Breast epithelium (tissue), 4 donors: ENCODE measurements around the gene SNAP47. TPM values are rescaled to one million over a fixed set of nuclear protein-coding genes. Genes with fewer than 3 reads are reported as not detected.
A peak's percentile ranks its signal among the peaks of the same experiment; 100 is the strongest.

Source experiments
- DNase-seq, 2 donors: peaks; one replicate each; pipeline ENCODE4 v3.0.0-alpha.2; 2019; ENCODE audit warnings: low spot score in 2 of 2
- H3K27ac ChIP-seq, 2 donors: fragments of 200-600 bp; sonication (generic) in 1 of 2; one replicate each; pipeline ENCODE4 v1.5.1; 2016 to 2019; ENCODE audit warnings: mild to moderate bottlenecking in 1 of 2
- H3K27me3 ChIP-seq, 2 donors: fragments of 200-600 bp; sonication (generic) in 1 of 2; one replicate each; pipeline versions ENCODE4 v1.5.1 to v1.6.0; 2017 to 2019; ENCODE audit warnings: control low read depth in 1 of 2, mild to moderate bottlenecking in 1 of 2
- H3K36me3 ChIP-seq: fragments of 200-600 bp; one replicate; pipeline ENCODE4 v1.5.1; 2019
- H3K4me1 ChIP-seq, 2 donors: fragments of 200-600 bp; sonication (generic); one replicate each; pipeline ENCODE4 v1.5.1; 2016 to 2019; ENCODE audit warnings: control low read depth in 1 of 2
- H3K4me3 ChIP-seq, 3 donors: fragments of 200-600 bp; sonication (generic); 1 replicate in 2 of 3; 2 replicates in 1 of 3; pipeline ENCODE4 v1.5.1; 2016 to 2019; ENCODE audit warnings: mild to moderate bottlenecking in 3 of 3, moderate library complexity in 2 of 3
- H3K9me3 ChIP-seq, 2 donors: fragments of 200-600 bp; sonication (generic) in 1 of 2; one replicate each; pipeline ENCODE4 v1.5.1; 2016 to 2019; ENCODE audit warnings: control low read depth in 1 of 2
- POLR2A ChIP-seq: fragments of 450-650 bp; IDR thresholded peaks from one replicate; pipeline ENCODE4 v1.6.1; 2016; ENCODE audit warnings: antibody characterized with exemption, mild to moderate bottlenecking, moderate library complexity
- POLR2AphosphoS5 ChIP-seq, 3 donors: sonication (generic); formaldehyde crosslinking; IDR thresholded peaks; one replicate each; pipeline ENCODE4 v1.6.1; 2017; ENCODE audit warnings: antibody characterized with exemption in 3 of 3
- intact Hi-C: fragments of 100-400 bp; cut with DNase I; formaldehyde crosslinking; loops from one replicate; pipeline ENCODE4 v1.15.1; 2023; ENCODE audit warnings: low total_unique reads
- total RNA-seq, 3 donors: library from RNA; depleted of rRNA; stranded (reverse); fragments of >200 nt; gene quantifications; one replicate each; pipeline ENCODE4 v1.1.0, GENCODE V29; 2016
- TF ChIP-seq, protein P1 (sequence below), 3 donors: fragments of 450-650 bp; IDR thresholded peaks; one replicate each; pipeline ENCODE4 v1.5.1; 2016 to 2017; ENCODE audit warnings: antibody characterized with exemption in 3 of 3, mild to moderate bottlenecking in 3 of 3, moderate library complexity in 3 of 3

Gene SNAP47
- total RNA-seq, 3 donors from 2014 or later, result 28.3 to 60.3 (median 52.1) TPM

- Histone ChIP-seq H3K9me3 (no peaks in the 10 kb centered on the region), H3K27ac (peak overlapping the region; percentile 48 to 59), H3K36me3 (peaks cover 3% of the 10 kb centered on the region), H3K4me3 (no peak overlapping the region), H3K27me3 (no peaks in the 10 kb centered on the region), H3K4me1 (no peaks in the 10 kb centered on the region)
- intact Hi-C loops, result no loop called here
- DNase-seq, result no peak
- TF ChIP-seq, protein P1, sequence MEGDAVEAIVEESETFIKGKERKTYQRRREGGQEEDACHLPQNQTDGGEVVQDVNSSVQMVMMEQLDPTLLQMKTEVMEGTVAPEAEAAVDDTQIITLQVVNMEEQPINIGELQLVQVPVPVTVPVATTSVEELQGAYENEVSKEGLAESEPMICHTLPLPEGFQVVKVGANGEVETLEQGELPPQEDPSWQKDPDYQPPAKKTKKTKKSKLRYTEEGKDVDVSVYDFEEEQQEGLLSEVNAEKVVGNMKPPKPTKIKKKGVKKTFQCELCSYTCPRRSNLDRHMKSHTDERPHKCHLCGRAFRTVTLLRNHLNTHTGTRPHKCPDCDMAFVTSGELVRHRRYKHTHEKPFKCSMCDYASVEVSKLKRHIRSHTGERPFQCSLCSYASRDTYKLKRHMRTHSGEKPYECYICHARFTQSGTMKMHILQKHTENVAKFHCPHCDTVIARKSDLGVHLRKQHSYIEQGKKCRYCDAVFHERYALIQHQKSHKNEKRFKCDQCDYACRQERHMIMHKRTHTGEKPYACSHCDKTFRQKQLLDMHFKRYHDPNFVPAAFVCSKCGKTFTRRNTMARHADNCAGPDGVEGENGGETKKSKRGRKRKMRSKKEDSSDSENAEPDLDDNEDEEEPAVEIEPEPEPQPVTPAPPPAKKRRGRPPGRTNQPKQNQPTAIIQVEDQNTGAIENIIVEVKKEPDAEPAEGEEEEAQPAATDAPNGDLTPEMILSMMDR (IDR thresholded peaks at IDR 0.05), result no peak
- TF ChIP-seq POLR2AphosphoS5 (IDR thresholded peaks at IDR 0.05), result no peak
- TF ChIP-seq POLR2A, result no peak
These were observed 21.1 kb downstream of the SNAP47 start for GRCh38 chr1:227756172-227756959.

DNA sequence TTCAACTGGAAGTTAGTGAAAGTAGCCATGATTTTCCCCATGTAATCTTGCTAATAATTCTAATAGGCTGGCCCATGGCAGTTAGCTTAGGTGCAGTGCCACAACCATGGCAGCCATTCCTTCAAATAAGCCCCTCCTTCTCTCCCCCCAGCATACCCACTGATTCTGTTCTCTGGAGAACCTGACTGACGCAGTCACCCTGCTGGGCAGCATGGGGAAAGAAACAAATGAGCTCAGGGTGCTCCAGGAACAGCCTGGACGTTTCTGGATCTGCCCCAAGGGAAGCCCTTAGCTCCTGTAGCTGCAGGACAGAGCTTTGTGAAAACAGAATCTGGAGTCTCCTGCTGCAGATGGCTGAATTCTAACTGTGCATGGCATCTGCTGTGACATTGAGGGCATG is 22.5 kb downstream of the SNAP47 start:
- no peak overlapping the region for H3K4me3 ChIP-seq
- H3K27ac ChIP-seq, result no peak overlapping the region
- TF ChIP-seq, protein P1 (IDR thresholded peaks at IDR 0.05), result no peak
- no peak for TF ChIP-seq POLR2AphosphoS5 (IDR thresholded peaks at IDR 0.05)
- TF ChIP-seq POLR2A, result no peak
- peaks cover 3% of the 10 kb centered on the region for H3K36me3 ChIP-seq
- no peak for DNase-seq
- H3K27me3 ChIP-seq, result no peaks in the 10 kb centered on the region
- no peaks in the 10 kb centered on the region for H3K9me3 ChIP-seq
- H3K4me1 ChIP-seq, result no peaks in the 10 kb centered on the region
- intact Hi-C loops, result no loop called here

GRCh38 chr1:227758366-227758765 is 23.1 kb downstream of the SNAP47 start:
- Histone ChIP-seq H3K27ac (no peak overlapping the region), H3K4me3 (no peak overlapping the region), H3K9me3 (no peaks in the 10 kb centered on the region), H3K36me3 (peaks cover 3% of the 10 kb centered on the region), H3K27me3 (no peaks in the 10 kb centered on the region), H3K4me1 (no peaks in the 10 kb centered on the region)
- TF ChIP-seq, protein P1 (IDR thresholded peaks at IDR 0.05), result no peak
- intact Hi-C loops, result no loop called here
- DNase-seq, result no peak

DNA sequence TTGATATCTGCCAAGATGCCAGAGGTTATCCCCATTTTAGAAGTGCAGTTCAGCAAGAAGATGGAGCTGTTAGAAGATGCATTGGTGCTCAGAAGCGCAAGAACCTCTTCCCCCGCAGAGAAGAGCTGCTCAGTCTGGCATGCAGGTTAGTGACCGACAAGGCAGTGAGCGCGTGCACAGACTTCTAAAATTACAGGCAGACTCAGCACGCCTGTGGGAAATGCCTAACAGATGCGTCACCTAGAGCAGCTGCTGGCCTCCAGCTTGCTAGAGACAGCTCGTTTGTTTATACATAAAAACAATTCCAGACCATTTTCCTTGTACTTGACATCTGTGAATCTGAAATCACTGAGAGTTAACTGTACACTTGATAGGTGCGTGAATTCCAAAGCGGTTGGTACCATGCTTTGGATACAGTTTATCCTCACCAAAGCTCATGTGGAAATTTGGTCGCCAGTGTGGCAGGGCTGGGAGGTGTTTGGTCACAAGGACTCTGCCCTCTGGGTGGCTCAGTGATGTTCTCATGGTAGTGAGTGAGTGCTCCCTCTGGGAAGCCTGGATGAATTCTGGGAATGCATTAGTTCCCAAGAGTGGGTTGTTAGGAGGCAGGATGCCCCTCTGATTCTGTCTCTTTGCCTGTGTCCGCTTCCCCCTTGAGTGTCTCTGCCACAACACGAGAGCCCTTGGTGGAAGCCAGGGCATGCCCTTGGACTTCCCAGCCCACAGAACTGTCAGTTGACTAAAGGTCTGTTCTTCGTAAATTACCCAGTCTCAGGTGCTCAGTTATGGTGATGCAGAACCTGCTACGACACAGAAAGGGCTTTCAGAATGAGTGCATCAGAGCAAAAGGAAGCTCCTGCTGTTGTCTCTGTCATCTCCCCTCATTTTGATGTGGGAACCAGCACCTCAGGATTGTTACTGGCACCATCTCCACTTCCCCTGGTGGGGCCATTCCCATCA is 24.4 kb downstream of the SNAP47 start:
- intact Hi-C loops, result loop anchor here (10.0 kb wide), 1 partner anchor 185 kb away; the partner anchor contains the start of gene WNT9A
- Histone ChIP-seq H3K27me3 (no peaks in the 10 kb centered on the region), H3K4me1 (no peaks in the 10 kb centered on the region), H3K27ac (peak overlapping the region; percentile 65 to 76), H3K36me3 (peaks cover 3% of the 10 kb centered on the region), H3K4me3 (no peak overlapping the region), H3K9me3 (no peaks in the 10 kb centered on the region)
- no peak for TF ChIP-seq POLR2A
- TF ChIP-seq, protein P1 (IDR thresholded peaks at IDR 0.05), result no peak
- no peak for TF ChIP-seq POLR2AphosphoS5 (IDR thresholded peaks at IDR 0.05)
- peak in 1 of 2 donors; percentile 48 for DNase-seq
